Tibial nerve (tissue), 4 donors: ENCODE data around the gene SPINK9. TPM values are rescaled to one million over a fixed set of nuclear protein-coding genes. Genes with fewer than 3 reads are reported as not detected.

Source experiments
- DNase-seq, 2 donors: peaks; one replicate each; pipeline ENCODE4 v3.0.0-alpha.2; 2019; ENCODE audit warnings: low spot score in 2 of 2
- H3K27ac ChIP-seq, 4 donors: fragments of 200-600 bp; sonication (generic) in 3 of 4; one replicate each; pipeline ENCODE4 v1.5.1; 2017 to 2019; ENCODE audit warnings: mild to moderate bottlenecking in 1 of 4
- H3K27me3 ChIP-seq, 2 donors: fragments of 200-600 bp; sonication (generic) in 1 of 2; one replicate each; pipeline versions ENCODE4 v1.5.1 to v1.6.0; 2017 to 2019
- H3K36me3 ChIP-seq, 3 donors: fragments of 200-600 bp; sonication (generic); one replicate each; pipeline ENCODE4 v1.5.1; 2018 to 2019
- H3K4me1 ChIP-seq, 4 donors: fragments of 200-600 bp; sonication (generic) in 3 of 4; one replicate each; pipeline ENCODE4 v1.5.1; 2017 to 2019
- H3K4me3 ChIP-seq, 4 donors: fragments of 200-600 bp; sonication (generic) in 3 of 4; one replicate each; pipeline ENCODE4 v1.5.1; 2017 to 2019; ENCODE audit warnings: mild to moderate bottlenecking in 1 of 4, moderate library complexity in 1 of 4
- H3K9me3 ChIP-seq, 4 donors: fragments of 200-600 bp; sonication (generic) in 3 of 4; one replicate each; pipeline ENCODE4 v1.5.1; 2017 to 2019
- EP300 ChIP-seq, 2 donors: sonication (generic); formaldehyde crosslinking; IDR thresholded peaks; one replicate each; pipeline ENCODE4 v1.6.1; 2017; ENCODE audit warnings: antibody characterized with exemption in 2 of 2, mild to moderate bottlenecking in 1 of 2
- POLR2A ChIP-seq, 2 donors: fragments of 450-650 bp; IDR thresholded peaks; one replicate each; pipeline ENCODE4 v1.6.1; 2017; ENCODE audit warnings: antibody characterized with exemption in 2 of 2, mild to moderate bottlenecking in 2 of 2, moderate library complexity in 2 of 2
- WGBS, 2 donors: methylation state at CpG; one replicate each; pipeline ENCODE4 v1.1.5; 2018; 5-methylcytosine and 5-hydroxymethylcytosine counted together
- total RNA-seq, 4 donors: library from RNA; depleted of rRNA; stranded (reverse); fragments of >200 nt; gene quantifications; one replicate each; pipeline ENCODE4 v1.1.0, GENCODE V29; 2016
- TF ChIP-seq, protein P1 (sequence below), 5 experiments: fragments of 200-600 bp in 3 of 5; fragments of 450-650 bp in 2 of 5; sonication (generic) in 3 of 5; IDR thresholded peaks; one replicate each; pipeline ENCODE4 v1.5.1; 2016 to 2019; ENCODE audit warnings: antibody characterized with exemption in 5 of 5, mild to moderate bottlenecking in 3 of 5, moderate library complexity in 2 of 5

SPINK9 gene
- total RNA-seq, 4 donors from 2014 or later = not detected

DNA sequence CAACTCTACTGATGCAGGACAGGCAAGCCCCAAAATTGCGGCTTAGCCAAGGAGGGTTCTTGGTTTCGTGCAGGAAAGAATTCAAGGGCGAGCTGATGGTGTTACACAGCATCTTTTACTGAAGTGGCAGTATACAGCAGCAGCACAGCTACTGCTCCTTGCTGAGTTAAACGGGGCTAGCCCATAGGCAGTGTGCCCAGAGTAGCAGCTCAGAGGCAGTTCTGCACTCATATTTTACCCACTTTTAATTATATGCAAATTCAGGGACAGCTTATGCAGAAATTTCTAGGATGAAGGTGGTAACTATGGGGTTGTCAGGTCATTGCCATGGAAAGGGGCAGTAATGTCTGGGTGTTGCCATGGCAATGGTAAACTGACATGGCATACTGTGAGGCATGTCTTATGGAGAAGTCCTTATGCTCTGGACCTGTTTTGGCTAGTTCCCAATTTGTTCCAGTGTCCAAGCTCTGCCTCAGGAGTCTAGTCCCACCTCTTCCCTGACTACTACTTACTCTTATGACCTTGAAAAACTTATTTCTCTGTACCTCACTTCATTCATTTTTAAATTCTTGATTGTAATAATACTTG lies 2.0 kb upstream of the SPINK9 start:
- Histone ChIP-seq H3K4me1 (no peaks in the 10 kb centered on the region), H3K27me3 (no peaks in the 10 kb centered on the region), H3K36me3 (peaks cover 0 to 17% (median 0%) of the 10 kb centered on the region in 3 donors), H3K4me3 (no peak overlapping the region), H3K9me3 (peaks cover 0 to 19% (median 2%) of the 10 kb centered on the region in 4 donors), H3K27ac (no peak overlapping the region)
- no peak for DNase-seq
- 81 to 92% methylated on average over 4 of the region's 4 CpGs for WGBS, 2 donors
- TF ChIP-seq, protein P1, sequence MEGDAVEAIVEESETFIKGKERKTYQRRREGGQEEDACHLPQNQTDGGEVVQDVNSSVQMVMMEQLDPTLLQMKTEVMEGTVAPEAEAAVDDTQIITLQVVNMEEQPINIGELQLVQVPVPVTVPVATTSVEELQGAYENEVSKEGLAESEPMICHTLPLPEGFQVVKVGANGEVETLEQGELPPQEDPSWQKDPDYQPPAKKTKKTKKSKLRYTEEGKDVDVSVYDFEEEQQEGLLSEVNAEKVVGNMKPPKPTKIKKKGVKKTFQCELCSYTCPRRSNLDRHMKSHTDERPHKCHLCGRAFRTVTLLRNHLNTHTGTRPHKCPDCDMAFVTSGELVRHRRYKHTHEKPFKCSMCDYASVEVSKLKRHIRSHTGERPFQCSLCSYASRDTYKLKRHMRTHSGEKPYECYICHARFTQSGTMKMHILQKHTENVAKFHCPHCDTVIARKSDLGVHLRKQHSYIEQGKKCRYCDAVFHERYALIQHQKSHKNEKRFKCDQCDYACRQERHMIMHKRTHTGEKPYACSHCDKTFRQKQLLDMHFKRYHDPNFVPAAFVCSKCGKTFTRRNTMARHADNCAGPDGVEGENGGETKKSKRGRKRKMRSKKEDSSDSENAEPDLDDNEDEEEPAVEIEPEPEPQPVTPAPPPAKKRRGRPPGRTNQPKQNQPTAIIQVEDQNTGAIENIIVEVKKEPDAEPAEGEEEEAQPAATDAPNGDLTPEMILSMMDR (IDR thresholded peaks at IDR 0.05) = no peak
- TF ChIP-seq POLR2A (IDR thresholded peaks at IDR 0.05) (no peak), EP300 (IDR thresholded peaks at IDR 0.05) (no peak)

DNA sequence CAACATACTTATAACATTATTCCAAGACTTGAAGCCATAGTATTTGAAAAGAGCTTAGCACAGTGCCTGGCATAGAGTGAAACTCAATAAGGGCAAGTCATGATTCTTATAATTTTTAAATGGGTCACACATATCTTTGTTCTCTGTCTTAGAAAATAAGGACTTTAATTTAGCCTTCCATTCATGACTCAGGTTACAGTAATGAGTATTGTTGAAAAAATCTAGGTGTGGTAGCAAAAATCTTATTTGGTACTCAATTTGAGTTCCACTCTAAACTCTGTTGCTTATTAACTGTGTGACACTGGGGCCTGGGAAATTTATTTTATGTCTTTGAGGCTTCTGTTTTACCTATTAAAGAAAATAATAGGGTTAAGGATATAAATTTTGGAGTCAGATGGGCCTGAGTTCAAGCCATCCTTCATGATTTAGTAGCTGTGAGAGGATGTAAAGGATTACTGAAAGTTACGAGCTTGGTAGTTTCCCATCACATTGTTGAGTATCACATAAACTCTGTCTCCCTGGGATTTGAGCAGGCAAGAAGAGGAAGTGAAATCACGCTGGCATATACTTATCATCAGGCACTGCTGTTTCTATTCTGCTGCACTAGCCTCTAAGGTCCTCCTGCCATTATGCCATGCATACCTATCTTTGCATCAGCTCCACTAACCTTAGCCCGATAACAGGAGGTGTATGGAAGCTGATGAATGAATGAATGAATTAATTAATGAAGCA lies 1.5 kb downstream of the SPINK9 start:
- 64 to 73% methylated on average over 3 of the region's 3 CpGs for WGBS, 2 donors
- TF ChIP-seq POLR2A (IDR thresholded peaks at IDR 0.05) (no peak), EP300 (IDR thresholded peaks at IDR 0.05) (no peak)
- TF ChIP-seq, protein P1 (IDR thresholded peaks at IDR 0.05) = no peak

DNA sequence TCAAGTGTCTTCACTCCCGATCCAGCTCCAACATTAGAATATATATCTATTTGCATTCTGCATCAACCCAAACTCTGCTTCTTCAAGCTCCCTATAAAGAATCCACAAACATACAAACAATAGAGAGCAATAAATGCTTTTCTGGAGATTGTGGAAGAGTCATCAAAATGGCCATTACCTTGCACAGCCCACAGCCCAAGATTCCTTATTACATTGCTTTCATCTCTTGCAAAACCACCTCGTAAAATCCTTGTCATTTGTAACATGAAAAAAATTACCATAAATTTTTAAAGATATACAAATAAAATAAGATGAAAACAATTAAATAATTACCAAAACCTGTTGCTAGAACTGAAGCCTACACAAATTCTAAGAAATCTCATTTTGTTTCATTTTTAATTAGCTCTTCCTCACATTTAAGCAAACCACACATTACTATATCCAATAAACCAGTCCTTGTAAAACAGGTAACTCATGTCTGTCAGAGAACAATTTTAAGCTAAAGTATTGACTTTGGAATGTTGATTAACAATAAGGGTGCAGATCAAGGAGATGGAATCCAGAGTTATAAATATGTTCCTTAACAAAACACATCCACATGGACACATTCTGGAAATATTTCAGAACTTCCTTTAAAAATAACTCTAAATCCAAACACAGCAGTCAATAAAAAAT lies 7.1 kb downstream of the SPINK9 start:
- Histone ChIP-seq H3K36me3 (no peaks in the 10 kb centered on the region), H3K9me3 (no peaks in the 10 kb centered on the region), H3K4me3 (no peak overlapping the region), H3K4me1 (no peaks in the 10 kb centered on the region), H3K27ac (no peak overlapping the region), H3K27me3 (no peaks in the 10 kb centered on the region)
- 88 to 97% methylated on average over 2 of the region's 2 CpGs for WGBS, 2 donors
- TF ChIP-seq POLR2A (IDR thresholded peaks at IDR 0.05) = no peak
- no peak for TF ChIP-seq EP300 (IDR thresholded peaks at IDR 0.05)
- TF ChIP-seq, protein P1 (IDR thresholded peaks at IDR 0.05) = no peak
- DNase-seq = no peak

More for the DNA sequence above, 1.5 kb downstream of the SPINK9 start:
- no peaks in the 10 kb centered on the region for H3K4me1 ChIP-seq
- H3K9me3 ChIP-seq = peaks cover 0 to 3% (median 0%) of the 10 kb centered on the region in 4 donors
- no peak overlapping the region for H3K4me3 ChIP-seq
- no peak overlapping the region for H3K27ac ChIP-seq
- peaks cover 0 to 9% (median 0%) of the 10 kb centered on the region in 3 donors for H3K36me3 ChIP-seq
- DNase-seq = no peak
- no peaks in the 10 kb centered on the region for H3K27me3 ChIP-seq

DNA sequence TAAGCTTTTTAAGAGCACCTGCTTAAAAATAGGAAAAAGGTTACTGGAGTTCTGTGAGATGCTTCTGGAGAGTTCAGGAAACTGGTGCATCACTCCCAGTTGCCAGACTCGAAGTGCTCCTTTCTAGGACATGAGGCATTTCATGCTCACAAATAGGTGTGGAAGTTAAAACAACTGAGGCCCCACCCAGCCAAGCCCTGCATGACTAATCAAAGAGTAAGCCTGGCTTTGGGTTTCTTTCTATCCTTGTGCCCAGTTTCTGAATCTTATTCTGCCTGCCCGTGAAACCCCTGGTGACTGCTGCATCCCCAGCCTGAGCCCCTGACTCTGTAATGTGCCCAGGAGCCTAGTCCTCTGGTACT lies 7.7 kb downstream of the SPINK9 start:
- 45 to 67% methylated on average over 2 of the region's 2 CpGs for WGBS, 2 donors
- Histone ChIP-seq H3K27me3 (no peaks in the 10 kb centered on the region), H3K4me3 (no peak overlapping the region), H3K27ac (no peak overlapping the region), H3K9me3 (no peaks in the 10 kb centered on the region), H3K36me3 (no peaks in the 10 kb centered on the region), H3K4me1 (no peaks in the 10 kb centered on the region)
- DNase-seq = no peak
- TF ChIP-seq, protein P1 (IDR thresholded peaks at IDR 0.05) = no peak
- TF ChIP-seq POLR2A (IDR thresholded peaks at IDR 0.05) = no peak
